Thyroid gland (tissue), 4 donors: ENCODE data around the gene VTA1. TPM values are rescaled to one million over a fixed set of nuclear protein-coding genes. Genes with fewer than 3 reads are reported as not detected.
A peak's percentile ranks its signal among the peaks of the same experiment; 100 is the strongest.
"Not testable (repeated sequence)": the region's sequence is repeated elsewhere in the genome, so short reads cannot be mapped to it uniquely, and the experiment has no call there.

Experiments
- DNase-seq, 2 donors: peaks; one replicate each; pipeline ENCODE4 v3.0.0-alpha.2; 2019
- H3K27ac ChIP-seq, 3 donors: fragments of 200-600 bp; sonication (generic); 1 replicate in 2 of 3; 2 replicates in 1 of 3; pipeline ENCODE4 v1.5.1; 2016 to 2019; ENCODE audit warnings: mild to moderate bottlenecking in 1 of 3, moderate library complexity in 1 of 3
- H3K27me3 ChIP-seq: fragments of 200-600 bp; sonication (generic); one replicate; pipeline ENCODE4 v1.5.1; 2019
- H3K36me3 ChIP-seq, 2 donors: fragments of 200-600 bp; sonication (generic); one replicate each; pipeline ENCODE4 v1.5.1; 2016 to 2019
- H3K4me1 ChIP-seq, 2 donors: fragments of 200-600 bp; sonication (generic); one replicate each; pipeline ENCODE4 v1.5.1; 2017 to 2019
- H3K4me3 ChIP-seq, 3 donors: fragments of 200-600 bp; sonication (generic); replicated peaks in 1 of 3; 1 replicate in 2 of 3; 2 replicates in 1 of 3; pipeline ENCODE4 v1.5.1; 2016; ENCODE audit warnings: mild to moderate bottlenecking in 1 of 3
- H3K9me3 ChIP-seq: fragments of 200-600 bp; sonication (generic); one replicate; pipeline ENCODE4 v1.5.1; 2017
- CTCF ChIP-seq, 6 experiments: fragments of 200-600 bp in 3 of 6; fragments of 450-650 bp in 3 of 6; sonication (generic) in 3 of 6; IDR thresholded peaks; one replicate each; pipeline ENCODE4 v1.5.1; 2016 to 2019; ENCODE audit warnings: antibody characterized with exemption in 6 of 6, mild to moderate bottlenecking in 2 of 6, inconsistent platforms in 1 of 6, moderate library complexity in 1 of 6
- POLR2A ChIP-seq, 2 donors: fragments of 450-650 bp; IDR thresholded peaks; one replicate each; pipeline ENCODE4 v1.6.1; 2017; ENCODE audit warnings: antibody characterized with exemption in 2 of 2, mild to moderate bottlenecking in 2 of 2, moderate library complexity in 1 of 2
- WGBS, 2 donors: methylation state at CpG; one replicate each; pipeline ENCODE4 v1.1.5; 2017; 5-methylcytosine and 5-hydroxymethylcytosine counted together
- intact Hi-C: fragments of 100-400 bp; cut with DNase I; formaldehyde crosslinking; loops from one replicate; pipeline ENCODE4 v1.15.1; 2023
- total RNA-seq, 4 donors: library from RNA; depleted of rRNA; stranded (reverse); fragments of >200 nt; gene quantifications; one replicate each; pipeline ENCODE4 v1.2.3, GENCODE V29; 2016

Gene VTA1
- total RNA-seq, 4 donors from 2014 or later, result 33.6 to 54.5 (median 47.0) TPM

- Histone ChIP-seq H3K4me3 (no peak overlapping the region), H3K27ac (no peak overlapping the region), H3K36me3 (no peaks in the 10 kb centered on the region), H3K4me1 (no peaks in the 10 kb centered on the region), H3K27me3 (no peaks in the 10 kb centered on the region), H3K9me3 (no peaks in the 10 kb centered on the region)
- intact Hi-C loops, result no loop called here
- WGBS, 2 donors, result 90 to 92% methylated on average over 4 of the region's 4 CpGs
- no peak for TF ChIP-seq CTCF (IDR thresholded peaks at IDR 0.05)
- no peak for TF ChIP-seq POLR2A (IDR thresholded peaks at IDR 0.05)
- no peak for DNase-seq
These were observed 79.7 kb downstream of the VTA1 start for GRCh38 chr6:142226731-142227130.

- H3K4me1 ChIP-seq, DNase-seq, H3K4me3 ChIP-seq, H3K36me3 ChIP-seq, intact Hi-C loops, H3K27me3 ChIP-seq, H3K9me3 ChIP-seq, H3K27ac ChIP-seq: not testable (repeated sequence)
- 98 to 99% methylated on average over 6 of the region's 6 CpGs for WGBS, 2 donors
These were observed 82.6 kb downstream of the VTA1 start for GRCh38 chr6:142229518-142230270.

GRCh38 chr6:142232206-142233044 is 85.4 kb downstream of the VTA1 start:
- H3K4me1 ChIP-seq, H3K27ac ChIP-seq, intact Hi-C loops, H3K27me3 ChIP-seq, H3K36me3 ChIP-seq, H3K4me3 ChIP-seq, H3K9me3 ChIP-seq: not testable (repeated sequence)
- WGBS, 2 donors, result 27 to 31% methylated on average over 11 to 12 of the region's 12 CpGs
- peak; percentile 22 to 30 for DNase-seq
- peak in 1 of 6 experiments; percentile 25 for TF ChIP-seq CTCF (IDR thresholded peaks at IDR 0.05)

DNA sequence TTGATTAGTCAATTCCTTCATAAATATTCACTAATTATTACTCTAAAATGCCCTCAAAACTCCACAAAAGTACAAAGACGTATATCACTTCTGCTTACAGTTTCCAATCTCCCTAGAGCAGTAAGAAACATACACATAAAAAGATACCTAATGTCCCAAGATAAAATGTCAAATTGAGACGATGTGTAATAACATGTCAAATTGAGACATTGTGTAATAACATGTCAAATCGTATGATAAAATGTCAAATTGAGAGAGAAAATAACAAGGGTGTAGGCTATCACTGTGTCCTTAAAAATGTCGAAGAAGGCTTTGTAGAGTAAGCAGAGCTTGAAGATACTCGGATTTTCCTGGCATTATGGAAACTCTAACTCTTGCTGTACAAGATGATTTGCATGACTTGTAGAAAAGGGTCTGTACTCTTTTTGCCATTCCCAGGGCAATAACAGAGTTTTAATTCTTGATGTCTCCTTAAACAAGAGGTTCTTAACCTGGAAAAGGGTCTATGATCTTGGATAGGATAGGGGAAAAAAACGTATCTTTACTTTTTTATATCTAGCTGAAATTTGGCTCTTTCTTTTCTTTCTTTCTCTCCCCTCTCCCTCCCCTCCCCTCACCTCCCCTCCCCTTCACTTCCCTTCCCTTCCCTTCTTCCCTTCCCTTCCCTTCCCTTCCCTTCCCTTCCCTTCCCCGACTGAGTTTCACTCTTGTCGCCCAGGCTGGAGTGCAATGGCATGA is 87.1 kb downstream of the VTA1 start:
- Histone ChIP-seq H3K4me3 (no peak overlapping the region), H3K4me1 (no peaks in the 10 kb centered on the region), H3K27ac (no peak overlapping the region), H3K27me3 (no peaks in the 10 kb centered on the region), H3K36me3 (no peaks in the 10 kb centered on the region), H3K9me3 (no peaks in the 10 kb centered on the region)
- WGBS, 2 donors, result 89% methylated on average over 8 of the region's 8 CpGs
- TF ChIP-seq CTCF (IDR thresholded peaks at IDR 0.05), result no peak
- TF ChIP-seq POLR2A (IDR thresholded peaks at IDR 0.05), result no peak
- intact Hi-C loops, result no loop called here
- no peak for DNase-seq

DNA sequence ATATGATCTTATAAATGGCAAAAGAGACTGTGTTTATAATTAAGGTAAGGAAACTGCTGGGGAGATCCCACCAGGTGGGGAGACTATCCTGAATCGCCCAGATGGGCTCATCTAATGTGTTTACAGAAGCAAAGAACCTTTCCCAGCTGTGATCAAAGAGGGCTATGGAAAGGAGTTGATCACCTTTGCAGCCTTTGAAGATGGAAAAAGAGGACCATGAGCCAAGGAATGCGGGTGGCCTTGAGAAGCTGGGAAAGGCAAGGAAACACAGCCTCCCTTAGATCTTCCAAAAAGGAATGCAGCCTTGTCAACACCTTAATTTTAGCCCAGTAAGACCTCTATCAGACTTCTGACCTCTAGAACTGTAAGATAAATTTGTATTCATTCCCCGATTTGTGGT is 88.2 kb downstream of the VTA1 start:
- WGBS, 2 donors, result 33 to 48% methylated on average over 3 of the region's 3 CpGs
- Histone ChIP-seq H3K27me3 (no peaks in the 10 kb centered on the region), H3K4me1 (no peaks in the 10 kb centered on the region), H3K36me3 (no peaks in the 10 kb centered on the region), H3K9me3 (no peaks in the 10 kb centered on the region), H3K27ac (no peak overlapping the region), H3K4me3 (no peak overlapping the region)
- no peak for DNase-seq
- intact Hi-C loops, result no loop called here
- TF ChIP-seq POLR2A (IDR thresholded peaks at IDR 0.05) (no peak), CTCF (IDR thresholded peaks at IDR 0.05) (no peak)
